Keratinocyte (primary cell): Measurements from ENCODE around the gene HOXD4. TPM values are rescaled to one million over a fixed set of nuclear protein-coding genes. Genes with fewer than 3 reads are reported as not detected.

Experiments
- DNase-seq: peaks from one replicate; pipeline ENCODE4 v3.0.0-alpha.2; 2011; ENCODE audit warnings: low read depth, missing footprints, low spot score
- FAIRE-seq: peaks from 2 replicates; lab custom pipeline; 2011; peaks lifted over from hg19 to GRCh38; lab: Jason Lieb, UNC
- H2AFZ ChIP-seq: 2 replicates; pipeline ENCODE4 v1.6.0; 2012; ENCODE audit warnings: low read length, control low read depth, inconsistent platforms; ENCODE audit not compliant: control insufficient read depth
- H3K27ac ChIP-seq: 2 replicates; pipeline ENCODE4 v1.5.1; 2011; ENCODE audit warnings: low read length; ENCODE audit not compliant: control insufficient read depth, insufficient read depth
- H3K27me3 ChIP-seq: 3 replicates; pipeline ENCODE4 v1.6.0; 2011; ENCODE audit warnings: low read length; ENCODE audit not compliant: control insufficient read depth, insufficient read depth; ENCODE audit errors: extremely low read depth
- H3K36me3 ChIP-seq, 2 experiments: 2 replicates in 1 of 2; 3 replicates in 1 of 2; pipeline ENCODE4 v1.5.1; 2011; ENCODE audit warnings: low read length in 2 of 2, mild to moderate bottlenecking in 1 of 2; ENCODE audit not compliant: control insufficient read depth in 2 of 2, insufficient read depth in 2 of 2; ENCODE audit errors: extremely low read depth in 1 of 2
- H3K4me1 ChIP-seq: 3 replicates; pipeline ENCODE4 v1.5.1; 2011; ENCODE audit warnings: low read length; ENCODE audit not compliant: control insufficient read depth, insufficient read depth; ENCODE audit errors: extremely low read depth
- H3K4me2 ChIP-seq: 3 replicates; pipeline ENCODE4 v1.6.0; 2011; ENCODE audit warnings: low read depth, low read length; ENCODE audit not compliant: control insufficient read depth, insufficient read depth; ENCODE audit errors: extremely low read depth
- H3K4me3 ChIP-seq, 3 experiments: fragments of 200-600 bp in 1 of 3; sonication (generic) in 1 of 3; 2 replicates in 2 of 3; 3 replicates in 1 of 3; pipeline ENCODE4 v1.5.1; 2011 to 2016; ENCODE audit warnings: low read length in 3 of 3, mild to moderate bottlenecking in 3 of 3, control low read depth in 2 of 3, inconsistent platforms in 1 of 3, low read depth in 1 of 3, mixed read lengths in 1 of 3, mixed run types in 1 of 3, moderate library complexity in 1 of 3; ENCODE audit not compliant: control insufficient read depth in 2 of 3, insufficient read depth in 2 of 3; ENCODE audit errors: extremely low read depth in 1 of 3
- H3K79me2 ChIP-seq: 2 replicates; pipeline ENCODE4 v1.6.0; 2012; ENCODE audit warnings: low read length; ENCODE audit not compliant: control insufficient read depth, insufficient read depth
- H3K9ac ChIP-seq: 3 replicates; pipeline ENCODE4 v1.6.0; 2011; ENCODE audit warnings: low read length; ENCODE audit not compliant: control insufficient read depth, insufficient read depth; ENCODE audit errors: extremely low read depth
- H3K9me1 ChIP-seq: 3 replicates; pipeline ENCODE4 v1.6.0; 2011; ENCODE audit warnings: low read length; ENCODE audit not compliant: control insufficient read depth, insufficient read depth; ENCODE audit errors: extremely low read depth
- H3K9me3 ChIP-seq: 2 replicates; pipeline ENCODE4 v1.5.1; 2012; ENCODE audit warnings: low read depth, low read length; ENCODE audit not compliant: control insufficient read depth
- H4K20me1 ChIP-seq: 3 replicates; pipeline ENCODE4 v1.6.0; 2011; ENCODE audit warnings: low read length; ENCODE audit not compliant: control insufficient read depth, insufficient read depth; ENCODE audit errors: extremely low read depth
- CTCF ChIP-seq, 3 experiments: IDR thresholded peaks in 1 of 3; conservative IDR thresholded peaks in 1 of 3; optimal IDR thresholded peaks in 1 of 3; 2 replicates in 2 of 3; 3 replicates in 1 of 3; pipeline versions ENCODE3 to v1.5.1; 2011; ENCODE audit warnings: low read length in 3 of 3, mild to moderate bottlenecking in 3 of 3, moderate library complexity in 2 of 3, control low read depth in 1 of 3, inconsistent platforms in 1 of 3; ENCODE audit not compliant: insufficient read depth in 2 of 3; ENCODE audit errors: extremely low read depth in 1 of 3
- EZH2 ChIP-seq: IDR thresholded peaks from one replicate; pipeline ENCODE4 v1.6.1; 2012; ENCODE audit warnings: inconsistent platforms, mild to moderate bottlenecking, low read length, moderate library complexity
- dilution Hi-C: fragments of 300-500 bp; cut with MboI; formaldehyde crosslinking; loops from one replicate; pipeline ENCODE4 v1.7.0; 2020; ENCODE audit warnings: low sequenced_read_pairs; ENCODE audit not compliant: extremely low pct_ligation_motif_present
- polyA minus RNA-seq, 3 experiments: library from RNA; depleted of rRNA, polyadenylated mRNA; stranded (reverse); fragments of >200 nt; gene quantifications; 1 replicate in 1 of 3; 2 replicates in 1 of 3; 3 replicates in 1 of 3; pipeline ENCODE4 v1.2.3, GENCODE V29; 2011
- polyA plus RNA-seq, 5 experiments: library from polyadenylated mRNA; depleted of rRNA in 3 of 5; stranded (reverse) in 3 of 5; stranded (forward) in 1 of 5; unstranded in 1 of 5; fragments of >200 nt; gene quantifications; 1 replicate in 1 of 5; 2 replicates in 3 of 5; 3 replicates in 1 of 5; pipeline versions ENCODE4 v1.2.1 to v1.2.3, GENCODE V29; 2011 to 2012; ENCODE audit warnings: missing spikeins in 2 of 5, low read depth in 1 of 5, low replicate concordance in 1 of 5

The HOXD4 gene
- polyA plus RNA-seq (not detected in 3 replicates), polyA minus RNA-seq (not detected in 3 replicates)
- polyA plus RNA-seq (2011; ENCODE audit: low read depth): not detected
- polyA plus RNA-seq (2011; cell fraction: cytosol; rRNA removed): not detected in 2 replicates
- polyA plus RNA-seq (2011; cell fraction: nucleus; rRNA removed): not detected in 2 replicates
- not detected in 2 replicates for polyA plus RNA-seq (2012; ENCODE audit: low replicate concordance)
- not detected for polyA minus RNA-seq (2011; cell fraction: cytosol; rRNA and poly(A)+ RNA removed)
- polyA minus RNA-seq (2011; cell fraction: nucleus; rRNA and poly(A)+ RNA removed): not detected in 2 replicates

- FAIRE-seq: no peak
- H3K4me3 ChIP-seq: no peak within 1 kb of the TSS
- dilution Hi-C loops: loop anchor here (25.0 kb wide), 1 partner anchor 486 kb away; no protein-coding TSS in a partner anchor
- no peak within 1 kb of the TSS for H3K27ac ChIP-seq
- H3K27me3 ChIP-seq: peaks cover 94% of the 10 kb centered on the region
- no peaks in the 10 kb centered on the region for H3K36me3 ChIP-seq
- TF ChIP-seq CTCF (optimal IDR thresholded peaks at IDR 0.05 in 1 of 3, IDR thresholded peaks at IDR 0.05 in 1 of 3, conservative IDR thresholded peaks at IDR 0.05 in 1 of 3; ENCODE audit: extremely low read depth in 1 of 3, insufficient read depth in 2 of 3, low read length in 3 of 3) (no peak), EZH2 (peak; percentile 66)
- H3K9me3 ChIP-seq: no peaks in the 10 kb centered on the region
- H3K79me2 ChIP-seq: no peaks in the 10 kb centered on the region
- no peaks in the 10 kb centered on the region for H3K4me1 ChIP-seq
- no peak within 1 kb of the TSS for H3K4me2 ChIP-seq
- H3K9ac ChIP-seq: no peak within 1 kb of the TSS
- no peak for DNase-seq
- no peak within 1 kb of the TSS for H2AFZ ChIP-seq
- H4K20me1 ChIP-seq: no peaks in the 10 kb centered on the region
- H3K9me1 ChIP-seq: no peaks in the 10 kb centered on the region
These were observed at the start of gene HOXD4 for GRCh38 chr2:176151442-176152287. HOXD4 (plus strand) TSS chr2:176151550; CDS start chr2:176151634, 84 bp downstream.

- dilution Hi-C loops: no loop called here
- no peak overlapping the region for H3K27ac ChIP-seq
- H4K20me1 ChIP-seq: peaks cover 3% of the 10 kb centered on the region
- H3K27me3 ChIP-seq: peaks cover 99% of the 10 kb centered on the region
- TF ChIP-seq CTCF (optimal IDR thresholded peaks at IDR 0.05 in 1 of 3, IDR thresholded peaks at IDR 0.05 in 1 of 3, conservative IDR thresholded peaks at IDR 0.05 in 1 of 3; ENCODE audit: extremely low read depth in 1 of 3, insufficient read depth in 2 of 3, low read length in 3 of 3) (no peak), EZH2 (no peak)
- H3K9me1 ChIP-seq: no peaks in the 10 kb centered on the region
- peaks cover 5% of the 10 kb centered on the region for H3K4me1 ChIP-seq
- H3K9ac ChIP-seq: no peak overlapping the region
- no peak overlapping the region for H3K4me2 ChIP-seq
- H3K9me3 ChIP-seq: no peaks in the 10 kb centered on the region
- no peaks in the 10 kb centered on the region for H3K79me2 ChIP-seq
- DNase-seq (no peak), FAIRE-seq (no peak)
- no peak overlapping the region for H3K4me3 ChIP-seq
- H3K36me3 ChIP-seq: no peaks in the 10 kb centered on the region
- no peak overlapping the region for H2AFZ ChIP-seq
These were observed 49.5 kb upstream of the HOXD4 start for GRCh38 chr2:176101842-176102241.
